GM12872 (cell line): ENCODE data around the gene HSPA4L.

Experiments
- CTCF ChIP-seq: IDR thresholded peaks from 3 replicates; pipeline ENCODE4 v1.5.1; 2011; ENCODE audit warnings: low read depth, mild to moderate bottlenecking, low read length, moderate library complexity; ENCODE audit not compliant: insufficient read depth

HSPA4L gene

GRCh38 chr4:127870688-127871087 is 88.6 kb downstream of the HSPA4L start:
- no peak for TF ChIP-seq CTCF

GRCh38 chr4:127875791-127876190 is 93.7 kb downstream of the HSPA4L start:
- TF ChIP-seq CTCF = no peak

GRCh38 chr4:127880763-127881562 is 98.8 kb downstream of the HSPA4L start, which contains the start of gene PLK4:
Gene PLK4 (plus strand): TSS chr4:127880893. CDS start chr4:127881135, 242 bp downstream.
- no peak for TF ChIP-seq CTCF

GRCh38 chr4:127881563-127881864 is 99.4 kb downstream of the HSPA4L start:
- no peak for TF ChIP-seq CTCF

- TF ChIP-seq CTCF = no peak
These were observed 106.4 kb downstream of the HSPA4L start for GRCh38 chr4:127888559-127888958.

- TF ChIP-seq CTCF = no peak
These were observed 107.8 kb downstream of the HSPA4L start for GRCh38 chr4:127889903-127890302.
